Body of pancreas (tissue), 4 donors: ENCODE data around the gene PHF23.

Source experiments
- CTCF ChIP-seq, 7 experiments: fragments of 450-650 bp in 4 of 7; fragments of 200-600 bp in 3 of 7; sonication (generic) in 3 of 7; IDR thresholded peaks; one replicate each; pipeline ENCODE4 v1.5.1; 2016 to 2019; ENCODE audit warnings: antibody characterized with exemption in 7 of 7
- POLR2A ChIP-seq, 3 donors: fragments of 450-650 bp; IDR thresholded peaks; one replicate each; pipeline ENCODE4 v1.6.1; 2016; ENCODE audit warnings: antibody characterized with exemption in 3 of 3, mild to moderate bottlenecking in 2 of 3

GRCh38 chr17:7280519-7281073 is 41.3 kb upstream of the PHF23 start:
- TF ChIP-seq CTCF (IDR thresholded peaks at IDR 0.05) (peak; percentile 82 to 98 (median 97)), POLR2A (IDR thresholded peaks at IDR 0.05) (no peak)
